Thoracic aorta (tissue), 2 donors: ENCODE measurements around the gene CPSF2. TPM values are rescaled to one million over a fixed set of nuclear protein-coding genes. Genes with fewer than 3 reads are reported as not detected.

ENCODE experiments used
- ATAC-seq: fragments of 150-250 bp; one replicate; pipeline ENCODE4 v1.8.0; 2017; ENCODE audit warnings: low read depth; ENCODE audit not compliant: insufficient number of reproducible peaks, low FRiP score
- DNase-seq: peaks from one replicate; pipeline ENCODE4 v3.0.0-alpha.2; 2020; ENCODE audit warnings: low spot score
- H3K27ac ChIP-seq, 2 donors: fragments of 200-600 bp; sonication (generic); 1 replicate in 1 of 2; 2 replicates in 1 of 2; pipeline ENCODE4 v1.5.1; 2016; ENCODE audit warnings: mild to moderate bottlenecking in 2 of 2, moderate library complexity in 2 of 2
- H3K27me3 ChIP-seq: fragments of 200-600 bp; sonication (generic); replicated peaks from 2 replicates; pipeline ENCODE4 v1.6.0; 2016; ENCODE audit warnings: mild to moderate bottlenecking; ENCODE audit not compliant: insufficient read depth
- H3K36me3 ChIP-seq: fragments of 200-600 bp; sonication (generic); one replicate; pipeline ENCODE4 v1.5.1; 2016
- H3K4me1 ChIP-seq, 2 donors: fragments of 200-600 bp; sonication (generic); 1 replicate in 1 of 2; 2 replicates in 1 of 2; pipeline versions ENCODE4 v1.5.1 to v1.6.0; 2016; ENCODE audit warnings: low read depth in 2 of 2, mild to moderate bottlenecking in 1 of 2; ENCODE audit not compliant: control insufficient read depth in 1 of 2
- H3K4me3 ChIP-seq: fragments of 200-600 bp; sonication (generic); 2 replicates; pipeline ENCODE4 v1.5.1; 2016; ENCODE audit warnings: mild to moderate bottlenecking
- H3K9me3 ChIP-seq: fragments of 200-600 bp; sonication (generic); 2 replicates; pipeline ENCODE4 v1.5.1; 2016
- CTCF ChIP-seq: fragments of 200-600 bp; sonication (generic); IDR thresholded peaks from one replicate; pipeline ENCODE4 v1.5.1; 2019; ENCODE audit warnings: antibody characterized with exemption
- total RNA-seq, 2 donors: library from RNA; depleted of rRNA; stranded (reverse); fragments of >200 nt; gene quantifications; one replicate each; pipeline versions ENCODE4 v1.1.0 to v1.2.3, GENCODE V29; 2016

The CPSF2 gene
- total RNA-seq, 2 donors from 2014 or later = 19.5 to 44.7 TPM

- ATAC-seq = no peak
- Histone ChIP-seq H3K9me3 (no peaks in the 10 kb centered on the region), H3K27ac (peak overlapping the region; percentile 49 to 50), H3K4me3 (no peak overlapping the region), H3K4me1 (peaks cover 0 to 19% of the 10 kb centered on the region in 2 donors), H3K27me3 (no peaks in the 10 kb centered on the region), H3K36me3 (peaks cover 15% of the 10 kb centered on the region)
- DNase-seq = no peak
- TF ChIP-seq CTCF = no peak
Measured at GRCh38 chr14:92153581-92153980, 31.8 kb downstream of the CPSF2 start.

DNA sequence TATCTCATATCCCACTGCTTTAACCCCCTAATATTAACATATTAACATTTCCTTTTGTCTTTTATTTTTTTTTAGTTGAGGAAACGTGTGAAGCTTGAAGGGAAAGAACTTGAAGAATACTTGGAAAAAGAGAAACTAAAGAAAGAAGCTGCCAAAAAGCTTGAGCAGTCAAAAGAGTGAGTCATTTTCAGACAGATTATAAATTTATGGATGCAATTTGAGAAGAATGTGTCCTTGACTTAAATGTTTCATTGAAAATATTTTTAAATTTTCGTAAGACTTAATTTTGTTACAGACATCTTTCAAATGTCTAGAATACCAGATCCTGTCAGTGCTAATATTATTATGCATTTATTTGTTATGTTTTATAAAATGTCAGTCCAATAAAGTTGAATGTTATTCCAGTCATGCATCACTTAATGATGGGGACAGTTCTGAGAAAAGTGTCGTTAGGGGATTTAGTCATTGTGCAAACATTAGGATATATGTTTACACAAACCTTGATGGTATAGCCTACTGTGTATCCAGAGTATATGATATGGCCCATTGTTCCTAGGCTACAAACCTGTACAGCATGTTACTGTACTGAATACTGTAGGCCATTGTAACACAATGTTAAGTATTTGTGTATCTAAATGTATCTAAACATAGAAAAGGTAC lies 32.6 kb downstream of the CPSF2 start:
- Histone ChIP-seq H3K36me3 (peaks cover 21% of the 10 kb centered on the region), H3K4me3 (peak overlapping the region; percentile 4), H3K4me1 (peaks cover 0 to 19% of the 10 kb centered on the region in 2 donors), H3K9me3 (no peaks in the 10 kb centered on the region), H3K27ac (peak overlapping the region; percentile 49 to 50), H3K27me3 (no peaks in the 10 kb centered on the region)
- no peak for TF ChIP-seq CTCF
- ATAC-seq = no peak
- DNase-seq = no peak

DNA sequence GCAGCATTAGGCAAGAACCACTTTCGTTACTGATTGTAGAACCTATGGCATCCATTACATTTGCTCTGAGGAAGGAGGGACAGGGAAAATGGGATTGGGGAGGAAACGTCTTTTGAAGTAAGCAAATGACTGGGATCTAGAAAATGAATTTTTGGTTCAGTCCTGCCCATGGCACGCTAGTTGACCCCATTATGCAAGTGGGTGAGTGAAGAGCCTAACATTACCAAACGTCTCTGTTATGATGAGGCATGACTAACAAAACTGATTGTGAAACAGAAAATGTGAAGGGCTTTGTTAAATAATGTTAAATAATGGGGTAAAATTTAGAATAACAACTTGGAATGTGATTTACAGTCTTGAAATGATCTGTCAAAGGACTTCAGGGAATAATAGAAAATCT lies 38.9 kb downstream of the CPSF2 start:
- Histone ChIP-seq H3K4me1 (no peaks in the 10 kb centered on the region), H3K27ac (no peak overlapping the region), H3K9me3 (no peaks in the 10 kb centered on the region), H3K4me3 (no peak overlapping the region), H3K36me3 (peaks cover 34% of the 10 kb centered on the region), H3K27me3 (no peaks in the 10 kb centered on the region)
- DNase-seq (no peak), ATAC-seq (no peak)
- no peak for TF ChIP-seq CTCF

- Histone ChIP-seq H3K27ac (no peak overlapping the region), H3K4me1 (no peaks in the 10 kb centered on the region), H3K27me3 (no peaks in the 10 kb centered on the region), H3K36me3 (peaks cover 31% of the 10 kb centered on the region), H3K9me3 (no peaks in the 10 kb centered on the region), H3K4me3 (no peak overlapping the region)
- DNase-seq (no peak), ATAC-seq (no peak)
- no peak for TF ChIP-seq CTCF
Measured at GRCh38 chr14:92161521-92161920, 39.8 kb downstream of the CPSF2 start.

- DNase-seq (no peak), ATAC-seq (no peak)
- H3K27me3 ChIP-seq = no peaks in the 10 kb centered on the region
- no peaks in the 10 kb centered on the region for H3K9me3 ChIP-seq
- H3K4me3 ChIP-seq = no peak overlapping the region
- no peak for TF ChIP-seq CTCF
- H3K36me3 ChIP-seq = peaks cover 16% of the 10 kb centered on the region
- no peak overlapping the region for H3K27ac ChIP-seq
- no peaks in the 10 kb centered on the region for H3K4me1 ChIP-seq
Measured at GRCh38 chr14:92164958-92165357, 43.2 kb downstream of the CPSF2 start.
